Calu3 (cell line): Measurements from ENCODE around the gene P2RY2. TPM values are rescaled to one million over a fixed set of nuclear protein-coding genes. Genes with fewer than 3 reads are reported as not detected.

Source experiments
- BruUV-seq: library from RNA; stranded (reverse); fragments of 400-500 nt; replicated peaks from 2 replicates; lab custom pipeline; 2021; lab: Mats Ljungman, UMichigan
- CTCF ChIA-PET: fragments of 300-600 bp; sonication (Branson Sonifier 250); formaldehyde crosslinking; loops from one replicate; lab custom pipeline; 2022; ENCODE audit warnings: antibody characterized with exemption; lab: Charles Lee
- DNase-seq: peaks from one replicate; pipeline ENCODE4 v3.0.0; 2022
- H3K27ac Mint-ChIP-seq: one replicate; pipeline ENCODE4 v1.8.0; 2022; ENCODE audit warnings: mixed read lengths; ENCODE audit not compliant: unreplicated experiment
- H3K27me3 Mint-ChIP-seq: one replicate; pipeline ENCODE4 v1.8.0; 2022; ENCODE audit warnings: mixed read lengths; ENCODE audit not compliant: unreplicated experiment
- H3K36me3 Mint-ChIP-seq: one replicate; pipeline ENCODE4 v1.8.0; 2022; ENCODE audit warnings: mild to moderate bottlenecking, moderate library complexity, mixed read lengths; ENCODE audit not compliant: insufficient read depth, unreplicated experiment
- H3K4me1 Mint-ChIP-seq: one replicate; pipeline ENCODE4 v1.8.0; 2022; ENCODE audit warnings: mild to moderate bottlenecking, low read depth, mixed read lengths; ENCODE audit not compliant: unreplicated experiment
- H3K4me3 Mint-ChIP-seq: one replicate; pipeline ENCODE4 v1.8.0; 2022; ENCODE audit warnings: mild to moderate bottlenecking, low read depth, moderate library complexity, mixed read lengths; ENCODE audit not compliant: unreplicated experiment
- H3K9me3 Mint-ChIP-seq: one replicate; pipeline ENCODE4 v1.8.0; 2022; ENCODE audit warnings: low read depth, mixed read lengths; ENCODE audit not compliant: unreplicated experiment
- CTCF ChIP-seq: fragments of 200-600 bp; IDR thresholded peaks from one replicate; pipeline ENCODE4 v1.8.0; 2022; ENCODE audit warnings: antibody characterized with exemption; ENCODE audit not compliant: unreplicated experiment
- intact Hi-C: fragments of 100-400 bp; cut with micrococcal nuclease; formaldehyde crosslinking; loops from one replicate; pipeline ENCODE4 v1.10.0; 2022; ENCODE audit not compliant: unreplicated experiment
- total RNA-seq: library from RNA; stranded (reverse); gene quantifications from 2 replicates; pipeline ENCODE4 v1.2.3, GENCODE V29; 2022

Gene P2RY2
- total RNA-seq, 1 experiment from 2014 or later = 1.6 TPM

DNA sequence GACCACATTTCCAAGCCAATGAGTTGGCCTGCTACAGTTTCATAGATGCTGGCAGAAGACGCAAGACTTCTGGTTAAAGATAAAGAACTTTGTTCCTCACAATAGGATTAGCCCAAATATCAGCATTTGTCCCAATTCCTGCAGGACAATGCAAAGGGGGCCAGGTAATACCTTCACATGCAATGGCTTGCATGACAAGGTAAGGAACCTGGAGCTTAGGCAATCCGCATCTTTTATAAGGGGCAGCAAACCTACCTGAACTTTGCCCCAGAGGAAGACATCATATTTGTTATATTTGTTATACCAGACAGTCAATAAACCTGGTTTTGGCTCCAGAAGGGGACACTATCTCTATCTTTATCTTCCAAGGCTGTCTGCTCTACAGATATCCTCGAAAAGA is 59.4 kb downstream of the P2RY2 start:
- intact Hi-C loops = no loop called here
- H3K9me3 Mint-ChIP-seq = no peaks in the 10 kb centered on the region
- CTCF ChIA-PET = no interaction called here
- DNase-seq = no peak
- no peak for TF ChIP-seq CTCF
- BruUV-seq = no TSS peak
- H3K4me3 Mint-ChIP-seq = no peak overlapping the region
- H3K36me3 Mint-ChIP-seq = no peaks in the 10 kb centered on the region
- no peaks in the 10 kb centered on the region for H3K4me1 Mint-ChIP-seq
- H3K27me3 Mint-ChIP-seq = peaks cover 31% of the 10 kb centered on the region
- H3K27ac Mint-ChIP-seq = no peak overlapping the region

- Mint-ChIP-seq H3K4me3 (no peak overlapping the region), H3K27ac (no peak overlapping the region), H3K36me3 (no peaks in the 10 kb centered on the region), H3K4me1 (no peaks in the 10 kb centered on the region), H3K9me3 (no peaks in the 10 kb centered on the region), H3K27me3 (peaks cover 27% of the 10 kb centered on the region)
- no peak for DNase-seq
- BruUV-seq = no TSS peak
- intact Hi-C loops = no loop called here
- TF ChIP-seq CTCF = no peak
- CTCF ChIA-PET = no interaction called here
Measured at GRCh38 chr11:73280626-73281025, 62.5 kb downstream of the P2RY2 start.

GRCh38 chr11:73281201-73281741 is 63.2 kb downstream of the P2RY2 start:
- H3K36me3 Mint-ChIP-seq = no peaks in the 10 kb centered on the region
- no peak for DNase-seq
- H3K27ac Mint-ChIP-seq = no peak overlapping the region
- H3K4me3 Mint-ChIP-seq = no peak overlapping the region
- CTCF ChIA-PET = no interaction called here
- H3K9me3 Mint-ChIP-seq = no peaks in the 10 kb centered on the region
- peaks cover 27% of the 10 kb centered on the region for H3K27me3 Mint-ChIP-seq
- no TSS peak for BruUV-seq
- no peak for TF ChIP-seq CTCF
- intact Hi-C loops = no loop called here
- no peaks in the 10 kb centered on the region for H3K4me1 Mint-ChIP-seq

DNA sequence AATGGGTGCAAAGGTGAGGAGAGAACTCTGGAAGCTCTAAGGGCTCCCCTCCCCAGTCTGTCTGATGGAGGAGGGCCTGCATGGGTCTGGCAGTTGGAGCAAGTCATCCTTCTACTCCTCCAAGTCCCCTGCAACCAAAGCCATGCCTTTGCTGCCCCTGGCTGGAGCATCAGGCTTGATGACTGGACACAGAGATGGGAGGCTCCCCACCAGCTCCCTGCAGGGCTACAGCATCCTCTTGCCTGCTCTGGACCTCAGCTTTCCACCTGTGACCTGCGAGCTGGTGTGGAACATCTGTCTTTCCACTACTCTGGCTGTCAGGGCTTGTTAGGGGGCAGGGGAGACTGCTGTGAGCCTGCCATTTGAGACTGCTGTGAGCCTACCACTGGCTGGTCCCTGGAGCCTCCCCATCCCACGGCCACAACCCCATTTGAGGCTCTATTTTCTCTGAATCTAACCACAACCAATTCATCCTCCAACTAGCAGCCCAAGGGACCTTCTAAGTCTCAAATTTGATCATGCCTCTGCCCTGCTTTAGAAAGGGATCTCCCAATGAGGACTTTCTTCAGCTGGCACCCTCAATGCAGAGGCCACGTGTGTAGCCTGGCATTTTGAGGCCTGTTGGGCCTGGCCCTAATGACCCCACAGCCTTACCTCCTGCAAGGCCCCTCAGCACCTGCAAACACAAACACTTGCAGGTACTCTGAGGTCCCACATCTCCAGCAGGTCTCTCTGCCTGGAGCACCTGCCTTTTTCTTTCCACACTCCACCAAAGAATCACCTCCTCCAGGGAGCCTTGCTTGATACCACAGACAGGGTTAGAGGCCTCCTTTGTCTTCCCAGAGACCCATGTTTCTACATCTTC is 63.9 kb downstream of the P2RY2 start:
- Mint-ChIP-seq H3K9me3 (no peaks in the 10 kb centered on the region), H3K36me3 (no peaks in the 10 kb centered on the region), H3K4me1 (no peaks in the 10 kb centered on the region), H3K27me3 (peaks cover 27% of the 10 kb centered on the region), H3K27ac (no peak overlapping the region), H3K4me3 (no peak overlapping the region)
- no peak for TF ChIP-seq CTCF
- intact Hi-C loops = no loop called here
- CTCF ChIA-PET = no interaction called here
- no peak for DNase-seq
- no TSS peak for BruUV-seq
